GM19238 (cell line): ENCODE data around the gene GJA8.
A peak's percentile ranks its signal among the peaks of the same experiment; 100 is the strongest.
"Not testable (repeated sequence)": the region's sequence is repeated elsewhere in the genome, so short reads cannot be mapped to it uniquely, and the experiment has no call there.

Source experiments
- DNase-seq: peaks from one replicate; pipeline ENCODE4 v3.0.0; 2011; ENCODE audit warnings: low spot score; ENCODE audit not compliant: insufficient read length

Gene GJA8

DNA sequence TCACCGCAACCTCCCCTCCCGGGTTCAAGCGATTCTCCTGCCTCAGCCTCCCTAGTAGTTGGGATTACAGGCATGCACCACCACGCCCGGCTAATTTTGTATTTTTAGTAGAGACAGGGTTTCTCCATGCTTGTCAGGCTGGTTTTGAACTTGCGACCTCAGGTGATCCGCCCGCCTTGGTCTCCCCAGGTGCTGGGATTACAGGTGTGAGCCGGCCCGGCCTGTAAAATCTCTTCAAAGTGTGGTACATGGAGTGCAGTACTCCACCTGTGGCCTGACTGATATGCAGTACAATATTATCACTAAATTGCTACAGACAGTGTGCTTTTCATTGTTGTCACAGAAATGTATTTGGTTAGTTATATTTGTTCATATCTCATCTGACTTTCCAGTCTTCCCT, 25.1 kb downstream of the GJA8 start:
- DNase-seq, result not testable (repeated sequence)

DNA sequence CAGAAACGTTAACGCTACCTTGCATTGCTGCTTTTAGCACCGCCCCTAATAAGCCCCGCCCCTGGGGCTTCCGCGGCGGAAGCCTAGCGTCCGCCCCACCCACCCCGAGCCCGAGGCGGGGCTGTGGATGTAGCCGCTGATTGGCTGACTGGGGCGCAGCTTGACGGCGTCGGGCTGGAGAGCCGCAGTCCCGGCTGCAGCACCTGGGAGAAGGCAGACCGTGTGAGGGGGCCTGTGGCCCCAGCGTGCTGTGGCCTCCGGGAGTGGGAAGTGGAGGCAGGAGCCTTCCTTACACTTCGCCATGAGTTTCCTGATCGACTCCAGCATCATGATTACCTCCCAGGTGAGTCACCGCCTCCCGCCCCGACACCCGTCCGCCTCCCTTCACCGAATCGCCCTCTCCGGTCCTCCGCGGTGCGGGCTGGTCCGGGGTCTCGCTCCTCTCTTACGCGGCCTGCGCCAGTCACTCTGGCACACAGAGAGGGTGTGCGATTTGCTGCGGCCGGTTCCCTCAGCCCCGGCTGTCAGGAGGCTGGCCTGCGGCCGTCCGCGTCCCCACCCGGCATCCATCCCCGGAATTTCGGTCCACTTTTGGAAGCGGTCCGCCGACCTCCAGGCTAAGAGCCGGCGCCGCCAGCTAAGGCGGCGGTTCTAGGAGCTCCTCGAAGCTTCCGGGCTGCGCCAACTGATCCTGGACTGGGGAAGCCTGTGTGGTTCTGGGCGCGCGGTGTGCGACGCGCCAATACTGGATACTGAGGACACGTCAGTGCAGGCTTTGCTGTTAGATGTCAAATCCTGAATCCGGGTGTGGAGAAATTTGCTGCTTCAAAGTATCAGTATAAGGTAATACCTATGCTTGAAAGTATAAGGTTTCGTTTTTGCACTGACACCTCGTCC, 25.9 kb downstream of the GJA8 start, which contains the start of gene GPR89B:
TSS of gene GPR89B (plus strand) at position 185 of the 897 bp plus-strand sequence. CDS start at position 302, 117 bp downstream.
- peak; percentile 56 for DNase-seq

DNA sequence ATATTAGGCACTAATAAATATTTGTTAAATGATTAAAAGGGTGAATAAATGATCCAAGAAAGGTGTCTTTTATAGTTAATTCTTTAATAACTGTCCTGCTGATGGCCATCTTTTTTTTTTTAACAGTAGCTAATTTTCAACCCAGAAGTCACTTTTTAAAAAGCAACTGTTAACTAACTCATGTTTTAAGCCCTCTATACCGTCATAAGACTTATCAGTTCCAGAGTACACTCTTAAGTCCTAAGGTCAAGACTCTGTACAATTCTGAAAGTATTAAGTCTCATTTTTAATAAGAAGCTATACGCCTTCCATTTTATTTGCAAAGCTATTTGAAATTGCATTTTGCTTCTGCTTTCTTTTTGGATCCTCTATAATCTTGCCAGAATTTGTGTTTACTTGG, 28.5 kb downstream of the GJA8 start:
- DNase-seq, result not testable (repeated sequence)

DNA sequence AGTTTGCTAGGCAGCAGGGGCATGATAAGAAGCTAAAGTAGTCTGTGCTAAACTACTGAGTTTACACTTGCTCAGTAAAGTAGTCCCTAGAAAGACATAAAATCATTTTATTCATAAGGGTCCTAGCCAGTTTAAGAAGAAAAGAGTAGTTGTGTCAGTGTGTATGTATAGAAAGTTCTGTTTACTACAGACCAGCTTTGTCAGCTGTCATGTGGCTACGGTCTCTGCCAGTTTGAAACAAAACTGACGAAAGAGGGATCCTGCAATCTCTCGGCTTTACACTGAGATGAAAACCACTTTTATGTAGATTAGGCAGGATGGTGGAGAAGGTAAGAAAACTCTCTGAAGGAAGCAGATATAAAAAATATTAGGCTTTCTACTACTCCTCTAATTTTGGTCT, 32.7 kb downstream of the GJA8 start:
- DNase-seq, result not testable (repeated sequence)

DNA sequence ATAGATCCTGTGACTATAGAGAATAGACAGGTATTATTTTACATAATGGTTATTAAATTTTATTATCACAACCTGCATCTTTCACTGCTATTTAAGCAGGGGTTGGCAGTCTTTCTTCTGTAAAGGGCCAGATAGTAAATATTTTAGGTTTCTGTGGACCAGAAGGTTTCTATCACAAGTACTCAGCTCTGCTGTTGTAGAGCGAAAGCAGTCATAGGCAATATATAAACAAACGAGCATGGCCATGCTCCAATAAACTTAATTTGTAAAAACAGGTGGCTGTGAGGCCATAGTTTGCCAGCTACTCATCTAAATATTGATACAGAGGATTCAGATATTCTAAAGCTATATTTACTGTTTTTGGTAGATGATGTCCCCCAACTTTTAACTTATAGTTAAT, 37.9 kb downstream of the GJA8 start:
- DNase-seq, result not testable (repeated sequence)

DNA sequence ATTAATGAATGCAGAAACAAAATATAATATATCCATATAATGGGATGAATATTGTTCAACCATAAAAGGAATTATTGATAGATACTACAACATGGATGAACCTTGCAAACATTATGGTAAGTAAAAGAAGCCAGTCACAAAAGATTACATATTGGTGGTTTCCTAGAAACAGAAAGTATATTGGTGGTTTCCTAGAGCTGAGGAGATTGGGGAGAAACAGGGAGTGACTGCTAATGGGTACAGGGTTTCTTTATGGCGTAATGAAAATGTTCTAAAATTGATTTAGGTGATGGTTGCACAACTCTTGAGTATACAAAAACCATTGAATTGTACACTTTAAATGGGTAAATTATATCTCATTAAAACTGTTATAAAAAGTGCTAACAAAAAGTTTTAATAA, 40.0 kb downstream of the GJA8 start:
- DNase-seq, result not testable (repeated sequence)

DNA sequence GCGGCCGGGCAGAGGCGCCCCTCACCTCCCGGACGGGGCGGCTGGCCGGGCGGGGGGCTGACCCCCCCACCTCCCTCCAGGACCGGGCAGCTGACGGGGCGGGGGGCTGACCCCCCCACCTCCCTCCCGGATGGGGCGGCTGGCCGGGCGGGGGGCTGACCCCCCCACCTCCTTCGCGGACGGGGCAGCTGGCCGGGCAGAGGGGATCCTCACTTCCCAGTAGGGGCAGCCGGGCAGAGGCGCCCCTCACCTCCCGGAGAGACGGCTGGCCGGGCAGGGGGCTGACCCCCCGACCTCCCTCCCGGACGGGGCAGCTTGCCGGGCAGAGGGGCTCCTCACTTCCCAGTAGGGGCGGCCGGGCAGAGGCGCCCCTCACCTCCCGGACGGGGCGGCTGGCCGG, 46.9 kb downstream of the GJA8 start:
- DNase-seq, result not testable (repeated sequence)
